ENCODE results near the gene CLTA. TPM values are rescaled to one million over a fixed set of nuclear protein-coding genes. Genes with fewer than 3 reads are reported as not detected.

Gene CLTA
- polyA plus RNA-seq, 1 experiment, result 364 TPM

- no peak overlapping the region for H3K4me3 ChIP-seq (ENCODE audit: low read depth, low read length)
- no peak overlapping the region for H3K27ac ChIP-seq (ENCODE audit: low read depth, low read length)
- DNase-seq (ENCODE audit: low read depth, low spot score), result no peak
- CTCF ChIA-PET, result interaction anchor here (0.8 to 3.1 kb wide), 4 partner anchors 80 to 200 kb away, joined by 3 to 64 read pairs (median 4); no protein-coding TSS in a partner anchor
- no peaks in the 10 kb centered on the region for H3K9me3 ChIP-seq (ENCODE audit: control insufficient read depth, insufficient read depth, low read length)
- POLR2A ChIA-PET, result no interaction called here
- no peak for TF ChIP-seq CTCF (IDR thresholded peaks at IDR 0.05; ENCODE audit: low read depth, low read length)
- no peaks in the 10 kb centered on the region for H3K27me3 ChIP-seq (ENCODE audit: control insufficient read depth, insufficient read depth, low read length)
Measured at GRCh38 chr9:36249189-36249588, 58.5 kb downstream of the CLTA start.

GRCh38 chr9:36250079-36250478, 59.4 kb downstream of the CLTA start:
- no peak for DNase-seq (ENCODE audit: low read depth, low spot score)
- H3K27ac ChIP-seq (ENCODE audit: low read depth, low read length), result no peak overlapping the region
- no peaks in the 10 kb centered on the region for H3K9me3 ChIP-seq (ENCODE audit: control insufficient read depth, insufficient read depth, low read length)
- CTCF ChIA-PET, result interaction anchor here (0.6 to 3.8 kb wide), 5 partner anchors 73 to 199 kb away, joined by 3 to 64 read pairs (median 6); no protein-coding TSS in a partner anchor
- POLR2A ChIA-PET, result no interaction called here
- no peaks in the 10 kb centered on the region for H3K27me3 ChIP-seq (ENCODE audit: control insufficient read depth, insufficient read depth, low read length)
- TF ChIP-seq CTCF (IDR thresholded peaks at IDR 0.05; ENCODE audit: low read depth, low read length), result no peak
- H3K4me3 ChIP-seq (ENCODE audit: low read depth, low read length), result no peak overlapping the region

- H3K9me3 ChIP-seq (ENCODE audit: control insufficient read depth, insufficient read depth, low read length), result no peaks in the 10 kb centered on the region
- no peaks in the 10 kb centered on the region for H3K27me3 ChIP-seq (ENCODE audit: control insufficient read depth, insufficient read depth, low read length)
- no peak overlapping the region for H3K27ac ChIP-seq (ENCODE audit: low read depth, low read length)
- no peak overlapping the region for H3K4me3 ChIP-seq (ENCODE audit: low read depth, low read length)
- no peak for TF ChIP-seq CTCF (IDR thresholded peaks at IDR 0.05; ENCODE audit: low read depth, low read length)
- DNase-seq (ENCODE audit: low read depth, low spot score), result no peak
- ChIA-PET POLR2A (interaction anchor here (0.7 kb wide), 1 partner anchor 312 kb away, joined by 5 read pairs; no protein-coding TSS in a partner anchor), CTCF (interaction anchor here (1.0 to 3.8 kb wide), 2 partner anchors 78 to 156 kb away, joined by 4 to 20 read pairs; no protein-coding TSS in a partner anchor)
Measured at GRCh38 chr9:36251428-36251827, 60.7 kb downstream of the CLTA start.

GRCh38 chr9:36258208-36258995, 67.7 kb downstream of the CLTA start, which contains the start of gene GNE:
GNE (minus strand) TSS chr9:36258448; CDS start chr9:36249355, 9,093 bp downstream.
- H3K4me3 ChIP-seq (ENCODE audit: low read depth, low read length), result peak within 1 kb of the TSS; percentile 82
- DNase-seq (ENCODE audit: low read depth, low spot score), result peak; percentile 85
- no peaks in the 10 kb centered on the region for H3K9me3 ChIP-seq (ENCODE audit: control insufficient read depth, insufficient read depth, low read length)
- CTCF ChIA-PET, result interaction anchor here (0.7 to 2.1 kb wide), 3 partner anchors 11 to 498 kb away, joined by 4 to 22 read pairs (median 4); no protein-coding TSS in a partner anchor
- no peaks in the 10 kb centered on the region for H3K27me3 ChIP-seq (ENCODE audit: control insufficient read depth, insufficient read depth, low read length)
- TF ChIP-seq CTCF (IDR thresholded peaks at IDR 0.05; ENCODE audit: low read depth, low read length), result no peak
- H3K27ac ChIP-seq (ENCODE audit: low read depth, low read length), result peak within 1 kb of the TSS; percentile 88
- POLR2A ChIA-PET, result interaction anchor here (0.5 to 1.7 kb wide), 12 partner anchors 9 to 872 kb away, joined by 3 to 14 read pairs (median 4); no protein-coding TSS in a partner anchor

Data from AG04450 (cell line).